Lower lobe of right lung (tissue), 2 donors: ENCODE measurements around the gene TSPYL1. TPM values are rescaled to one million over a fixed set of nuclear protein-coding genes. Genes with fewer than 3 reads are reported as not detected.
A peak's percentile ranks its signal among the peaks of the same experiment; 100 is the strongest.

ENCODE experiments used
- ATAC-seq, 2 donors: fragments of 200-7000 bp; cut with Tn5 transposase; one replicate each; pipeline ENCODE4 v1.9.1; 2020 to 2022; ENCODE audit warnings: mild to moderate bottlenecking in 2 of 2, moderate library complexity in 2 of 2
- DNase-seq: peaks from one replicate; pipeline ENCODE4 v3.0.0-alpha.2; 2020
- H3K27ac ChIP-seq: fragments of 200-600 bp; one replicate; pipeline ENCODE4 v1.8.0; 2022
- H3K27me3 ChIP-seq: fragments of 200-600 bp; one replicate; pipeline ENCODE4 v1.8.0; 2022; ENCODE audit warnings: low read depth
- H3K36me3 ChIP-seq: fragments of 200-600 bp; one replicate; pipeline ENCODE4 v1.8.0; 2022; ENCODE audit warnings: mild to moderate bottlenecking
- H3K4me1 ChIP-seq: fragments of 200-600 bp; one replicate; pipeline ENCODE4 v1.8.0; 2022
- H3K4me3 ChIP-seq: fragments of 200-600 bp; one replicate; pipeline ENCODE4 v1.8.0; 2022; ENCODE audit warnings: mild to moderate bottlenecking
- H3K9me3 ChIP-seq: fragments of 200-600 bp; one replicate; pipeline ENCODE4 v1.8.0; 2022
- CTCF ChIP-seq: fragments of 200-600 bp; IDR thresholded peaks from one replicate; pipeline ENCODE4 v1.8.0; 2022; ENCODE audit warnings: antibody characterized with exemption, mild to moderate bottlenecking
- intact Hi-C: fragments of 100-400 bp; cut with DNase I; formaldehyde crosslinking; loops from one replicate; pipeline ENCODE4 v1.11.0; 2022
- total RNA-seq: library from RNA; stranded (reverse); fragmentation: NEBNext Ultra II Directional; extraction: Animal tissue kit (Norgen Biotek cat#: 25700); gene quantifications from one replicate; pipeline ENCODE4 v1.2.1, GENCODE V29; 2021
- donor health status: DM: no; HTN: yes; CAD: no; lungs with severe emphysema.

Gene TSPYL1
- total RNA-seq, 1 donor from 2014 or later = 72.7 TPM

- no peak for DNase-seq
- H3K9me3 ChIP-seq = no peaks in the 10 kb centered on the region
- intact Hi-C loops = no loop called here
- no peak overlapping the region for H3K4me3 ChIP-seq
- ATAC-seq = peak; percentile 63 to 72
- no peaks in the 10 kb centered on the region for H3K4me1 ChIP-seq
- H3K27ac ChIP-seq = no peak overlapping the region
- TF ChIP-seq CTCF = no peak
- H3K27me3 ChIP-seq = no peaks in the 10 kb centered on the region
- no peaks in the 10 kb centered on the region for H3K36me3 ChIP-seq
These were observed 35.1 kb upstream of the TSPYL1 start for GRCh38 chr6:116314878-116315277.

DNA sequence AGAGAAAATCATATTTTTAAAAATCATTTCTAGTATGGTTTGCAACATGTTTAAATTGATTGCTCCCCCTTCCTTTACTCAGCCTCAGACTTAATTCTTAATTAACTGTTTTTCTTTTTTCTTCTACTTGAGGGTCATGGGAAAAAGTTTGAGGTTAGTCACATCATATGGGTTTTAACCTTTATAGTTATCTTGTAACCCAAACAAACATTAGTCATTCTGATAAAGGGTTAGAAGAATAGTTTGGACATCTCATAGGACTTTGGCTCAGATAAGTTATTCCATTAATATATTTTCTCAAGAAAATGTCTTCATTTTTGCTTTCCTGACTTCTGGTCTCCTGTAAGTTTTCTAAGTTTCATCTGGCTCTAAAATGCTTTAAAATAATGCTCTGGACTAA lies 34.5 kb upstream of the TSPYL1 start:
- Histone ChIP-seq H3K9me3 (no peaks in the 10 kb centered on the region), H3K4me3 (no peak overlapping the region), H3K27me3 (no peaks in the 10 kb centered on the region), H3K27ac (no peak overlapping the region), H3K36me3 (no peaks in the 10 kb centered on the region), H3K4me1 (no peaks in the 10 kb centered on the region)
- ATAC-seq (no peak), DNase-seq (no peak)
- no peak for TF ChIP-seq CTCF
- intact Hi-C loops = no loop called here

DNA sequence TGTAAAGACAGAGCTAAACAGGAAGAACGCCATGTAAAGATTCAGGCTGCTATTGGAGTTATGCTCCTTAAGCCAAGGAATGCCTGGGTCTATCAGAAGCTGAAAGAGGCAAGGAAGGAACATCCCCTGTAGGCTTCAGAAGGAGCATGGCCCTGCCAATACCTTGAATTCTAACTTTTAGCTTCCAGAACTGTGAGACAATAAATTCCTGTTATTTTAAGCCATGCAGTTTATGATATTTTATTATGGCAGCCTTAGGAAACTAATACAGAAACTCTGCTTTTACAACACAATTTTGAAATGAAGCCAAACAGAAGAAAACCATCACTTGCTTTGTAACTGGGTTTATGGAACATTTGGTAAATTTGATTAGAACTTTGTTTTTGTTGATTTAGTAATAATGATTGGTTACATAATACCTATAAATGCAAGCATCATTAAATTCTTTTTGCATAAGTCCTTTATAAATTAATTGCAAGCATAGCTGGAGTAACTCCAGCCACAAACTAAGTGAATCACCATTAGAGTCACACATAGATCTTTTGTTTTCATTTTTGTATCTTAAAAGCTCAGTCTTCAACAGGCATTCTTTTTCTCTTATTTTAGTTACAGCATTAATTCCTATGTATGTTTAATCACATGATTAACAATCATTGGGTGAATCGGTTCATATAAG lies 33.5 kb upstream of the TSPYL1 start:
- no peak for ATAC-seq
- no peaks in the 10 kb centered on the region for H3K27me3 ChIP-seq
- no peak for DNase-seq
- no peak overlapping the region for H3K4me3 ChIP-seq
- H3K9me3 ChIP-seq = no peaks in the 10 kb centered on the region
- intact Hi-C loops = no loop called here
- no peak overlapping the region for H3K27ac ChIP-seq
- TF ChIP-seq CTCF = no peak
- H3K36me3 ChIP-seq = no peaks in the 10 kb centered on the region
- no peaks in the 10 kb centered on the region for H3K4me1 ChIP-seq

GRCh38 chr6:116309657-116310056 lies 29.9 kb upstream of the TSPYL1 start:
- H3K4me3 ChIP-seq = no peak overlapping the region
- no peaks in the 10 kb centered on the region for H3K4me1 ChIP-seq
- intact Hi-C loops = no loop called here
- no peaks in the 10 kb centered on the region for H3K9me3 ChIP-seq
- no peaks in the 10 kb centered on the region for H3K36me3 ChIP-seq
- ATAC-seq (no peak), DNase-seq (no peak)
- H3K27ac ChIP-seq = no peak overlapping the region
- H3K27me3 ChIP-seq = no peaks in the 10 kb centered on the region
- TF ChIP-seq CTCF = no peak

DNA sequence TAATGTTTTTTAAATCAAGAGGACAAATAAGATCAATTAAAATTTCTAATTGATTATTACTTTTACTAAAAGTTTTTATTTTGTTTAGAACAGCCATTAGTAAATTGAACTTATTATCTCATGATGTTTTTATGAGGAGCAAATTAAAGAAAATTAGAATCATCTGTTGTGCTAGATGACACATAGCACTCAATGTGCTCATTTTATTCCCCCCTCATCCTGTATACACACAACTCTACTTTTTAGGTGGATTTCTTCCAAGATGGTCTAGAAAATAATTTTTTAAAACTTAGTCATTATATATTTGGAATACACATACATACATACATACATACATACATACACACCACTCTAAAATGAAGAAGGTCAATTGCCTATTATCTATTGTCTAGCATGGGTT lies 29.3 kb upstream of the TSPYL1 start:
- no peak for TF ChIP-seq CTCF
- Histone ChIP-seq H3K4me3 (no peak overlapping the region), H3K27ac (no peak overlapping the region), H3K36me3 (no peaks in the 10 kb centered on the region), H3K9me3 (no peaks in the 10 kb centered on the region), H3K27me3 (no peaks in the 10 kb centered on the region), H3K4me1 (no peaks in the 10 kb centered on the region)
- intact Hi-C loops = no loop called here
- ATAC-seq (no peak), DNase-seq (no peak)
